DND-41 (cell line): Measurements from ENCODE around the gene BATF.

Experiments
- CTCF ChIP-seq: IDR thresholded peaks from 2 replicates; pipeline ENCODE4 v1.5.1; 2012; ENCODE audit warnings: borderline replicate concordance, low read length, moderate library complexity, mild to moderate bottlenecking; ENCODE audit not compliant: poor library complexity, severe bottlenecking; ENCODE audit errors: extremely low read depth
- EZH2 ChIP-seq: IDR thresholded peaks from 3 replicates; pipeline ENCODE4 v1.6.1; 2012; ENCODE audit warnings: borderline replicate concordance, low read depth, mild to moderate bottlenecking, moderate library complexity, low read length, inconsistent platforms; ENCODE audit not compliant: severe bottlenecking

GRCh38 chr14:75579882-75580281, 57.6 kb downstream of the BATF start:
- TF ChIP-seq CTCF, result no peak
- TF ChIP-seq EZH2, result no peak
